ENCODE data around the gene ALK.
A peak's percentile ranks its signal among the peaks of the same experiment; 100 is the strongest.

Gene ALK

DNA sequence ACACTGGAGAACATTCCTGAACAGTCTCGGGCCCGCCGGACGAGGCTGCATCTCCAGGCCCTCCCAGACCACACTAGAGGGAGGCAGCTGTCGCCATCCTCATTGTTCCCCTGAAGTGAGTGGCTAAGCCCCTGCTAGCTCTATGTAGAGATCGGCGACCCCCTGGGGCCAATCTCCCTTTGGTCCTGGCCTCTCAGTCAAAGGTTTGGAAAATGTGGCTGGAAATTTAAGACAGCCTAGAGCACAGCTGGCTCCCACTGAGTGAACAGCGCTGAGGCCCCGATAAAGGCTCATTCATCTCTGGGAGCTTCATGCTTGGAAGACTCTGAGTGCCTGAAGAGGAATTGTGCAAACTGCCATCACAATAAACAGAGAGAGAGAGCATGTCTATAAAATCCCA is 445.9 kb downstream of the ALK start:
- DNase-seq: peak; percentile 60 to 85

DNA sequence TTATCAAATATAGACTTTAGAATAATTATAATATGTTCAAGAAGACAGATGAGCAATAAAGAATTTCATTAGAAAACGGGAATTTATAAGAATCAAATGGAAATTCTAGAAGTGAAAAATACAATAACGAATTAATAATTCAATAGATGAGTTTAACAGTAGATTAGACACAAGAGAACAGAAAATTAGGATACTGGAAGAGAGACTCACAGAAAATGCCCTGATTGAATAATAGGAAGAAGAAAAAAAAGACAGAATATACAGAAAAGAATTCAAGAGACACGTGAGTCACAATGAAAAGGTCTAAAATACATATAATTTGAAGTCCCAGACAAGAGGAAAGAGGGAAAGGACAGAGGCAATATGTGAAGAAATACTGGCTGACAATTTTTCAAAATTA is 451.4 kb downstream of the ALK start:
- no peak for DNase-seq

DNA sequence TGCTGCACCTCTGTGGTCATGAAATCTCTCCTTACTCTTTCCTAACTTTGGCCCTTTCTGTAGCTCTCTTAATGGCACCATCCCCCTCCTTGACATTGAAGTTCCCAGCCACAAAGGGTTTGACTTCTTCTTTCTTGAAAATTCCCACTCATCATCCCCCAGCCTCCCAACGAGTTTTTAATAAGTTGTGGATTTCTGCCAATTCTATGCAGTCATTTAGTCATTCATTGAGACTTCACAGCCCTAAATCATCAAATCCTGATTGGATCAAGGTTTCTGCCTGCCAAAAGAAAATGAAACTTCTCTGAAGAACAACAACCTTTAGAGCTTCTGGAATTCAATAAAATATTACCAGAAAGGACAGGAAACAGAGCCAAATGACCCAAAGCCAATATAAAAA is 451.9 kb downstream of the ALK start:
- no peak for DNase-seq

DNA sequence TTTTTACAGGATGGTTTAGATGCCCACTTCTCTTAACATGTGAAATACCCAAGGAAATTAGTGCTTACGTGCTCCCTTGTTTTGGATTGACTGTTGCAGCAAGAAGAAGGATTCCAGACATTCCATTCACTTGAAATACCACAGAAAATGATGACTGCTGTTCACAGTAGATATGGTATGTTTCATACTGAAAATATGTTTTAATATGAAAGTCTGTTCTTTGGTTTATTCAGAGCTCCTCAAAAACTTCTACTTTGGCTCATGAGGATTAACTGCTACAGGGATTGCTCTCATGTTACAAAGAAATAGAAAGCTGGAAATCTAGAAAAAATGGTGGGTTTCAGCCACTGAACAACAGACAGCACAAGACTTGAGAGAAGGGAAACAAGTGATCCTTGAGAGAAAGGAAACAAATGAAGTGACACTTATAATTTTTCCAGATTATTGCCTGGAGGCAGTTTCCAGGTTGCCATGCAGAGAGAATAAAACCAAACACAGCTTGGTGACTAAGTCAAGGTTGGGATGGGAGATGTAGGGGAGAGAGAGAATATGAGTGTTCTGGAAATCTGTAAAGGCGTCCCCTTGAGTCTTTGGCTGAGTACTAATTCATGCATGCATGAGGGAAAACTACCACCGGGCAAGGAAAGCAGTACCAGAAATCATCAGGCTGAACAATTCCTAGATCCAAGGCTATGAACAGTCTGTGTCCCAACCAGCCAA is 458.0 kb downstream of the ALK start:
- DNase-seq: no peak

DNA sequence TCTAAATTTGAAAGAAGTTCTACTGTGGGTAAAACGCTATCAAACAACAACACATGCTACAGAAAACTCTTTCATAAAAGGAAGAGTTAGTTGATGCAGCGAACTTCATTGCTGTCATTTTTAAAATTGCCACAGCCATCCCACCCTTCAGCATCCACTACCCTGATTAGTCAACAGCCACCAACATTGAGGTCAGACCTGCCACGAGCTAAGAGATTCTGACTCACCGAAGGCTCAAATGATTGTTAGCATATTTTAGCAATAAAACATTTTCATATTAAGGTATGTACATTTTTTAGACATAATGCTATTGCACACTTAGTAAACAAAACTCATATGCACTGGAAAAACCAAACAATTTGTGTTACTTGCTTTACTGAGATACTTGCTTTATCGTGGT is 459.1 kb downstream of the ALK start:
- no peak for DNase-seq

DNA sequence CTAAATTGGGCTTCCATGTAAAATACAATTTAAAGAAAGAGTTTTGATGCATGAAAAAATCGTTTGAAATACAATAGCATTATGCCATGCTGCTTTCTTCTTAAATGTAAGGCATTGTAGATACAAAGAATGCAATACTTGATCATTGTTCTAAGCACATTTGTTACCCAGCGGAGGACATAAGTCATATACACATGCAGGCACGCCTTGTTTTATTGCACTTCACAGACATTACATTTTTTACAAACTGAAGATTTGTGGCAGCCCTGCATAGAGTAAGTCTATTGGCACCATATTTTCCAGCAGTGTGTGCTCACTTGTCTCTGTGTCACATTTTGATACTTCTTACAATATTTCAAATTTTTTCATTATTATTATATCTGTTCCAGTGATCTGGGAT is 461.2 kb downstream of the ALK start:
- DNase-seq: no peak

DNA sequence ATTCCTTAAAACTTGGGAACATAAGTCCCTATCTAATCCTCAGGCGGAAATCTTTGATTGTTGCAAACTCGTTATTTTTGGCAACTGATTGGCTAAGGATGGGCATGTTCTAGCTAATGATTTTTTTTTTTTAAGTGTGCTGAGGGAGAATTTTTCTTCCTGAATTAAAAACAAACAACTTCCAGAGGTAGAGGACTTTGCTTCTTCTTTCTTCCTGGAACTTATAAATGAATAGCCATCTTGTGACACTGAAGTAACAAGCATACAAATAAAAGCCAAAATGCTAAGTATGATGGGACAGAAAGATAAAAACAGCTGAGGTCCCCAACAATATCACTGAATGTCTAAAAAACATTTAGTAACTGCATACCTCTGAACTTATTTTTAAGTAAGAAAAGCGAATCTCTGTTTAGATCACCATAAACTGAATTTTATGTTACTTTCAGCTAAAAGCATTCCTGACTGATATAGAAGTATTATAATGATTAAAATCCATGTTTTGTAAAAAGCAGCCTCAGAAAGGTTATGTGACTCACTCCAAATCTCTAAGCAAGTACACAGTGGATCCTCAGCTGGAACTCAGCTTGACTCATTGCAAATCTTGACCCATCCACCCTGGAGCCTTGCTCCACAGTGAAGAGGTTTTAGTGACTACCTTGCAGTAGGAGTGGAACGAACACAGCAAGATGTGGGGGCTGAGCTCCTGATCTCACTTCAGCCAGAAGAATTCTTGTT is 461.8 kb downstream of the ALK start:
- no peak for DNase-seq

DNA sequence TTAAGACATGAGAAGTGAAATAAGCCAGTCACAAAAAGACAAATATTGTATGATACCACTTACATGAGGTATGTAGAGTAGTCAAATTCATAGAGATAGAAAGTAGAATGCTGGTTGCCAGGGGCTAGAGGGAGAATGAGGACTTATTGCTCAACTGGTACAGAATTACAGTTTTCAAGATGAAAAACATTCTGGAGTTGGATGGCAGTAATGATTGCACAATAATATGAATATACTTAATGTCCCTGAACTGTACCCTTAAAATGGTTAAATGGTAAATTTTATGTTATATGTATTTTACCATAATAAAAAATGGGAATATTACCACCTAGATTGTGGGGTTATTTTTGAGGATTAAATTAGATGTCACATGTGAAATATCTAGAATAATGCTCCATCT is 465.0 kb downstream of the ALK start:
- DNase-seq: no peak

DNA sequence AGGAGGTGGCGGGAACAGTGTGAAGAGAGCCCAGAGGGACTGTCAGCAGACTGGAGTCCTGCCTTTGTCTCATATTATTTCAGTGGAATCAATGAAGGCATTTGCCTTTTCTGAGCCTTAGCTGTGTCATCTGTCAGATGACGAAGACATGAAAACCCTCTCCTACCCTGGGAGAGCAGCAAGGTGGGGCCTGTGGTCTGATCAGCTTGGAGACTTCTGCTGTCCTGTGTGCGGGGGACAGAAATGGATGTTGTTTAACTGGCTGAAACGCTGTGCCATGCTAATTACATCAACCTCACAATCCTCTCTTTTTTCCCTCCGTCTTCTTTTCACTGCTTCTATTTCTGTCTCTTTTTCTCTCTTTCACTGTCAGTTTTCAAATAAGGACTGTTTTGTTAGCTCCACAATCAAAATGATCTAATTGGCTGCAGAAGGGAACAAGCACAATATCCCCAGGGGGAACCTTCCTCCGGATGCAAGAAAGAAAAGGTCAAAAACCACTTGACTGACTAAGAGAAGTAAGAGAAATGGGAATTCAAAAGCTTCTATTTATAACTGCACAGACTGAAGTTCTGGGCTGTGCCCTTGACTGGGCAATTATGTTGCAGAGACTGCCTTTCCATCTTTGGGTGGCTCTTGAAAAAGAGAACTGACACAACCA is 466.1 kb downstream of the ALK start:
- DNase-seq: peak; percentile 76 to 83

DNA sequence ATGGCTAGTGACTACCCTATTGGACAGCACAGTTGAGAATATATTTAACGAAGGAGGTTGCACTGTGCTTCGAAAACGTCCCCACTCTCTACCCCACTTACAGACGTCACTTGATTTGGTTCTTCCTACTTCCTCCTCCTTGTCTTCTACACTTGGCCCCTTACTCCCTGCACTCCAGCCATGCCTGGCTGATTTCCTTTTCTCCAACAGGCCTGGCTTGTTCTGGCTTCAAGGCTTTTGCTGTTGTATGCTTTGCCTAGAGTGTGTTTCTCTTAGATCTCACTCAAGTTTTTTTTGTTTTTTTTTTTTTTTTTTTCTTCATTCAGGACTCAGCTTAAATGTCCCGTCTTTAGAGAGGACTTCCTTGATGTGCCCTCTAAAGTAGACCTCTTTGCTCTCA is 469.4 kb downstream of the ALK start:
- no peak for DNase-seq

DNA sequence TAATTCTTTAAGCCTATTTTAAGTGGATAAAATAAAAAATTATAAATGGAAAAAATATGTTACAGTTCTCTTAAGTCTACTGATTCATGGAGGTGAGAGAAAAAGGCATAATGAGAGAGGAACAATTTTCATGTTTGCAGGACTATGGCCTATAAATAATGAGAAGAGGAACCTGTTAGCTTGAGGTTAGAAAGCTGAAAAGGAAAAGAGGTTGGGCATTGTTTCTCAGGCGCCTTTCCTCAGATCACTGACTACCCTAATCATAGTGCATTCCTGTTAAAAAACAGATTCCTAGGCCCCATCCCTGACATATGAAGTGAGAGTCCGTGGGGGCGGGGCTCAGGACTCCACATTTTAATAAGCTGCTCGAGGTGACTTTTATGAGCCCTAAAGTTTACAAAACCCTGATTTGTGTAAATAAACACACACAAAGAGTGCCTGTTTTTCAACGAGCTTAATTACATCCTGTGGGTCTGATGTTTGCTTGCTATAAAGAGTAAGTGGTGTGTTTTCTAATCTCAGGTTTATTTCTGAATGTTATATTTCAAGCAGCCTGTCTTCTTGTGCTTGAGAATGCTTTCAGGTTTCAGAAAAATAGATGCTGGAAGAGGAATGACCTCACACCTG is 470.7 kb downstream of the ALK start:
- DNase-seq: no peak

DNA sequence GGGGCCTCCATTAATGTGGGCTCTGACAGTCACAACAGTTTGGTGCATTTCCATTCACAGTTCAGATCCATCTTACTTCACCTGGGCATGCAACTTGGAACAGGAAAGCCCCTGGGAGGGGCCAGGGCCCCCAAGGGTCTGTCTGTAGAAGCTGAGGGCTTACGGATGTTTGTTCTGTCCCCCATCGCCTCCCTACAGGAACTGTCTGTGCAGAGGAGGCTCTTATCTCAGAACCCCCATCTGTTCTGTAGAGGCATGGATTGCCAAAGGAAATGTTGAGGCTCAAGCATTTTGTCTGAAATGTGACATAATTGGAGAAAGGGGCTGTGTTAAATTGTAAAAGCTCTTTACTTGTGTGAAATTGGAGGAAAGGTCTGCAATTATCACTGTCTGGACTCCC is 471.9 kb downstream of the ALK start:
- no peak for DNase-seq

DNA sequence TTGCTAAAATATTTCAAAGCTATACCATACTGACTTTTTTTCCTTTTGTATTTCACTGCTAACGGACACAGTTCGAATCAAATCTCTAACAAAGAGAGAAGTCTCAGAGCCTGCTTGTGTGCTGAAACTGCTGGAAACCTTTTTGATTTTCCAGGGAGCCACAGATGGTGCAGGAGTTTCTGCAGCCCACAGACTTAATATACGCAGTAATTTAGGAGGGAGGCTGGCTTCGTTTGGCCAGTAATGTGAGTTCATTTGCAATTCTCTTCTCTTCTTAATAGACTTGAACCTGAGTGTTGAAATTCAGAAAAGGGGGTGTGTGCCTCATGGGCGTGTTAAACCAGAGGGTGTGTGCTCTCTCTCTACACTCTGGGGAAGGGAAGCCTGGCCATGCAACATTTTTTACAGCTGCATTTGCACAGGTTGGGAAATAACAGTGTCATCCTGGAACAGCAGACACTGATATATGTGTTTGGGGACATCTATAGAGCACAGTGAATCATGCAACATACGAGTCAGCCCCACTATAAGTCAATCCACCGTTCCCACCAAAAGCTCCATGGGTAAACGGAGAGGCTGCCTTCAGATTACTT is 473.2 kb downstream of the ALK start:
- no peak for DNase-seq

DNA sequence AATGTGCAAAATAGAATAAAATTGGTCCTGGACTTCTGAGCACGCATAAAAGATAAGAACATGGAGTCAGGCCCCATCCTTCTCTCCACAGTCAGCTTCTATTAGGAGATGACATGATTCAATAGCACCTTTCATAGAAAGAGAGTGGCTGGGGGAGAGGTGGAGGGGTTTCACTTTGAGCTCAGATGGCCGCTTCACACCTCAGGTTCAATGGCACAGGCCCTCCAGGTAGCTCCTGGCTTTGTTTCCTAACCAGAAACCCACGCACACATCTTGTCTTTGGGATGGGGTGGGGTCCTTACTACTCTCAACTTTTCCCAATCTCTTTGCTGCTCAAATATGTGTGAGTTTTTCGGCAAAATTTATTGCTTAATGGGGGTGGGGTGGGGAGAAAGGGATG is 473.9 kb downstream of the ALK start:
- no peak for DNase-seq

DNA sequence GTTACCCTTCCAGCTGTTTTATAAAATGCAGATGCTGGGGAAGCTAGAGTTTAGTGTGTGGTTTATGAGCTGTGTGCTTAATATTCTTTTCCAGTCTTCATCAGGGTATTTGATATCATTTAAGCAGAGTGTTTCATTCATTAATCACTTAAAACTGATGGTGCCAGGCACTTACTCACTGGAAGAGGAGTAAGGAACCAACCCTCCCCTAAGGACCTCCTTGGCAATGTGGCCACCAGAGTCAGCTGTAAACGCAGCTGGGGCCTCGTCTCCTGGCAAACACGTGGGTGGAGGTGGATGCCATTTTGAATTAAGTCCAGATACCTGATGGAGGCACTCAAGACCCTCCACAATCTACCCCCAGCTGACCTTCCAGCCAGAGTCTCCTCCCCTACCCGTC is 474.5 kb downstream of the ALK start:
- no peak for DNase-seq

DNA sequence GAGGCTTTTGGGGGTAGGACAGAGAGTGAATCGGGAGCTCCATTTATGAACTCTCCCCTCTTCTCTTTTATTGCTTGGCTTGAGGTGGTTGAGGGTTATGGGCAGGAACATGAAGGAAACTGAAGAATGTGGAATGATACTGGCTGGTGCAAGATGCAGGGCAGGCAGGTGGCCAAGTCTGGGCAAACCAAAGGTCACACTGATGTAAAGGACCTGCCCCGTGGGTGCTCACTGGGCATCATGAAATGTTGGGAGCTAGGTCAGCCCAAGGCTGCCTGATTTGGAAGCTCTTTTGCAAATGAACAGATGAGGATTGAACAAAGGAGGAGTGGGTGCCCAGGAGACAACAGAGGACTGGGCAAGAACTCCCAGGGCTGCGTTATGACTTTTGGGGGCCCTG is 477.2 kb downstream of the ALK start:
- DNase-seq: no peak

DNA sequence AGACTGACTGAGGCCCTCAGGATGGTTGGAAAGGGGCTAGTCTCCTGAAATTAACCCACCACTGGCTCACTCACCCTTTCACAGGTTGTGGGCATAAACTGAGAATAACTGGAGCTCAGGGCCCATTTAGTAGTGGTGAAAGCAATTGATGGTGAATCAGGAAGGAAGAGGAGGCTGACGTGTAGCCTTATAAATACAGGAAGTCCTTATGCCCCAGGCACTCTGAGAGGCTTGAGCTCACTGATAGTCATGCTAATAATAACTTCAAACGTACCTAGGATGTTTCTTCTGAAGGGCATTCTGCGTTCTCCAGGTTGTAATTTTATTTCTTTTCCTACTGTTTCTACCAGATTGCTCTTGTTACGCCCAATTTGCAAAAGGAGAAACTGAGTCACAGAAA is 477.8 kb downstream of the ALK start:
- no peak for DNase-seq

DNA sequence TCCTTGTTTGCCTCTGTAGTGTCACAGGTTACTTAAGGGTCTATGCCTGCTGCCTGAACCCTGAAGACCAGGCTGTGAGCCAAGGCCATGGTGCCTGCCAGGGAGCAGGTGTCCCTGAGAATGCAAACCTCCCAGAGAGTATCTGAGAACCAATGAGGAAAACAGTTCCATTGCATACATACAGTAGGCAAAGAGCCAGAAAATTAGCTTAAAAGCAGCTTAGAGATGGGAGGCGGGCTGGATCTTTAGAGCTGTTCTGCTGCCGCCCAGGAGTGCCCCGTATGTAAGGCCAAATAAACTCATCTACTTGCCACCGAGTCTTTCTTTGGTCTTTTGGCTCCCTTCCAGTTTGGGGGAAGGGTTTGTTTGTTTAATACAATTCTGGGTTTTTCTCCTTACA is 478.2 kb downstream of the ALK start:
- no peak for DNase-seq

DNA sequence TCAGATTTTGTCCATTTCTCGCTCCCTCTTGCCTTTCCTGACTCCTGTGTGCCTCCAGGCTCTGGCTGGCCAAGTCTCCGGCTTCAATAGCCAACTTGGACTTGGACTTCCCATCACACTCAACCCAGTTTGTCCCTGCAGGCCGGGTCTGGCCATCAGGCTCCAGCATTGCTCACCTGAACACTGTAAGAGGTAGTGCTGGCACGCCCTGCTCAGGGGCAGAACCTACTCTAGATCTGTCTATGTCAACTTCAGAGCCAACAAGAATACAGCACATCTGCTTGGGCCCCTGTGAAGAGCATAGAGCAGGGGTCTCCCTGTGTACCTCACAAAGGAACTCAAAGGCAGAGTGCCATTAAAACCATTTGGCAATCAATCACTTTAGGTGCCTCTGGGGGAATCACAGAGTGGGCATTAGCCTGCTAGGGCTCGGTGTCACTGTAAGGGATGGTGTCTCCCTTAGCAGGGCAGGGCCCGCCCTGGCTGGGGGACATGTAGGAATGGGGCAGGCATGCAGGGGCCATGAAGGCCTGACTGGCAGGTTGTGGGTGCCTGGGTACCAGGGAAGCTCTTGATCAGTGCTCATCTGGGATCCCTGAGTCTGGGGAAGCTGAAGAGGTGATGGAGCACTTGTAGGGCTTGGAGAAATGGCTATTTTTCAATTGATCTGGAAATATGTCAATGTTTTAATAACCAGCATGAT is 480.3 kb downstream of the ALK start:
- no peak for DNase-seq

DNA sequence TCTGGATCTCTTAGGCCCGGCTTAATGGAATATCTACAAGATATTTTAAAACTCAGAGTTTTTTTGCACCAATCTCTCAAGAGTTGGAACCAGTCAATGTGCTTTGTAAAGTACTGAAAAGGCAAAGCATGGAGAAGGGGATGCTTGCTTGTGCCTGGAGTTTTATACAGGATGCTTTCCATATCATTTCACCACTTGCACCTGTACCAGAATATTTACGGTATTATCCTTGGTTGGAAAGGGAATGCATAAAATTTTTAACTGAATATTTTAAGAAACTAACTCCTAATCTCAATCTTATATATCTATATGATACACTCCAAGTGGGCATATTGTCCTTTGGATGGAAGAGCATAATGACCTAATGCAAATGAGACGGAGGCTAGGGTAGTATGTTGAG is 487.5 kb downstream of the ALK start:
- DNase-seq: no peak

DNA sequence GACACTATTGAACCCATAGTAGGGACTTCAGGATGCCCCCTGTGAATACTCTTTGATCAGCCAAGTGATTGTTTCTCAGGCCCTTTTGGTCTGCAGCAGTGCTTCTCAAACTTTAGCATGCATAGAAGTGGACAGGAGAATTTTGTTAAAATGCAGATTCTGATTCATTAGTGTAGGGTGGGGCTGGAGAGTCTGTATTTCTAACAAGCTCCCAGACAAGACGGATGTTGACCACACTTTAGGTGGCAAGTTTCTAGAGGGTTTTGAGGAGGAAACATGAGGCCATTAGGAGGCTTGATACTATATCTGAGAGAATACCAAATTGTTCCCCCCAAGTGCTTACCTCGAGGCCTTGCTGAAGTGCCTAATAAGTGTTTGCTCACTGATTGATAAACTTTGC is 488.3 kb downstream of the ALK start:
- DNase-seq: no peak

DNA sequence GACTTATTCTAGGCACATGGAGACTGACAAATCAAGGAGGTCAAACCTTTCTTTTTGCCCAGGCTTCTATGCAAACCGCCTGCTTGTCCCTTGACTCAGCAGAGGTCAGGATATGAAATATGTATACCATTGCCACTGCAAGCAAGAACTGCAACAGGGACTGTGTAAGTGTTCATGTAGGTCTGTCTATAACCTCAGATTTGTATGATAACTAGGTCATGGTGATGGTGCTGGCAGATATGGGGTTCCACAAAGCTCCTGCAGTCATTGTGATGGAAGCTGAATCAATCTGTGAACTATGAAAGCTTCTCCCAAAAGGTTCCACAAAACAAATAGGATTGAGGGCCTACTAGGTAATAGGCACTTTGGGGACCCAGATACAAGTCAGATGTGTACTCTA is 489.9 kb downstream of the ALK start:
- DNase-seq: no peak
